ENCODE results near the gene TEAD2.

DNA sequence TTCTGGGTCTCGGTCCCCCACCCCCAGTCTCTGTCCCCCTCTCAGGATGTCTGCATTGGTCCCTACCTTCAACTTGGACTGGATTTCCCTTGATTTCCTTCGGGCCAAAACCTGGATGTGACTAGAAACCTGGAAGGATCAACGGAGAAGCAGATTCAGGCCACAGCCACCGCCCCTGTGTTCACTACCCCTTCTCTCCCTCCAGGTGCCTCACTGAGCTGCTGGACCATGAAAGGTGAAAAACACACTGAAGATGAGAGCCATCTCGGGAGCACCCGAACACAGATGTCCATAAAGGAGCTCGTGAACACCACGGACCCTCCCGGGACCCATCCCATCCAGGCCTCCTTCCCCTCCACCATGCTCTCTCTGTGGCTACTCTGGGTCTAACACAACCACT is 5.0 kb downstream of the TEAD2 start:
- TF ChIP-seq, protein P1, sequence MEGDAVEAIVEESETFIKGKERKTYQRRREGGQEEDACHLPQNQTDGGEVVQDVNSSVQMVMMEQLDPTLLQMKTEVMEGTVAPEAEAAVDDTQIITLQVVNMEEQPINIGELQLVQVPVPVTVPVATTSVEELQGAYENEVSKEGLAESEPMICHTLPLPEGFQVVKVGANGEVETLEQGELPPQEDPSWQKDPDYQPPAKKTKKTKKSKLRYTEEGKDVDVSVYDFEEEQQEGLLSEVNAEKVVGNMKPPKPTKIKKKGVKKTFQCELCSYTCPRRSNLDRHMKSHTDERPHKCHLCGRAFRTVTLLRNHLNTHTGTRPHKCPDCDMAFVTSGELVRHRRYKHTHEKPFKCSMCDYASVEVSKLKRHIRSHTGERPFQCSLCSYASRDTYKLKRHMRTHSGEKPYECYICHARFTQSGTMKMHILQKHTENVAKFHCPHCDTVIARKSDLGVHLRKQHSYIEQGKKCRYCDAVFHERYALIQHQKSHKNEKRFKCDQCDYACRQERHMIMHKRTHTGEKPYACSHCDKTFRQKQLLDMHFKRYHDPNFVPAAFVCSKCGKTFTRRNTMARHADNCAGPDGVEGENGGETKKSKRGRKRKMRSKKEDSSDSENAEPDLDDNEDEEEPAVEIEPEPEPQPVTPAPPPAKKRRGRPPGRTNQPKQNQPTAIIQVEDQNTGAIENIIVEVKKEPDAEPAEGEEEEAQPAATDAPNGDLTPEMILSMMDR (conservative IDR thresholded peaks at IDR 0.05; ENCODE audit: low read depth, low read length), result no peak
- TF ChIP-seq EZH2 (IDR thresholded peaks at IDR 0.05; ENCODE audit: borderline replicate concordance, low read depth, low read length, poor library complexity, severe bottlenecking), result no peak
